SH-SY5Y (cell line): ENCODE results near the gene LTF.

ENCODE experiments used
- GATA2 ChIP-seq: IDR thresholded peaks from 2 replicates; pipeline ENCODE4 v1.6.1; 2011; ENCODE audit warnings: mild to moderate bottlenecking, low read depth, low read length
- GATA3 ChIP-seq: IDR thresholded peaks from 2 replicates; pipeline ENCODE4 v1.6.1; 2011; ENCODE audit warnings: low read depth, mild to moderate bottlenecking, low read length, moderate library complexity

DNA sequence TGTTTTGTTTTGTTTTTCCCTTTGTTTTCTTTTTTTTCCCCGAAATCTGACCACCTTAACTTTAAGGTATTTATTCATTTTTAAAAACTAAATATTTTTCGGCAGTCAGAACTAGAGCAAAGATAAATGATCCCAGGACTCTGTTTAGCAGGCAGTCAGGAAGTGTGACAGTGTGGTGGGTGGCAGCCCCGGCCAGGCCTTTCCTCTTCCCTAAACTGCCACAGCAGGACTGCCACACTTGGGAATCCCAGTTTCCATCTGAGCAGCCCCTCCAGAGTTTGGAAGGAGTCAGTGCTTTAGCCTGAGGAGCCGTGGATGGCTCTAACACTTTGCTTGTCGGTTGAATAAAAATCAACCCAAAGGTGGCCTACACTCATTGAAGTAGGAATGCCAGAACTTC lies 50.8 kb downstream of the LTF start:
- TF ChIP-seq GATA2 (no peak), GATA3 (no peak)
